Activated CD8-positive, alpha-beta T cell treated with anti-CD3 and anti-CD28 coated beads, Interleukin-2, amount 10 ng/mL, durations not matched to agents 7 days and 5 days (primary cell): Measurements from ENCODE around the gene RNF214. TPM values are rescaled to one million over a fixed set of nuclear protein-coding genes. Genes with fewer than 3 reads are reported as not detected.

Source experiments
- ATAC-seq: fragments of 150-1000 bp; cut with Tn5 transposase; one replicate; pipeline ENCODE4 v1.10.0; 2021; ENCODE audit warnings: moderate library complexity
- CTCF ChIA-PET: fragments of 350-600 bp; sonication (Branson Sonifier 250); formaldehyde crosslinking; loops from one replicate; lab custom pipeline; 2021; ENCODE audit warnings: antibody characterized with exemption; lab: Charles Lee
- POLR2A ChIA-PET: fragments of 350-600 bp; sonication (Branson Sonifier 250); formaldehyde crosslinking; loops from one replicate; lab custom pipeline; 2021; ENCODE audit warnings: antibody characterized with exemption; lab: Charles Lee
- DNase-seq: peaks from one replicate; pipeline ENCODE4 v3.0.0-alpha.2; 2020
- H3K27ac Mint-ChIP-seq: one replicate; pipeline ENCODE4 v1.8.0; 2021; ENCODE audit warnings: mild to moderate bottlenecking, mixed read lengths
- H3K27me3 Mint-ChIP-seq: one replicate; pipeline ENCODE4 v1.8.0; 2021; ENCODE audit warnings: low read depth, mixed read lengths
- H3K36me3 Mint-ChIP-seq: one replicate; pipeline ENCODE4 v1.8.0; 2021; ENCODE audit warnings: low read depth, mixed read lengths
- H3K4me1 Mint-ChIP-seq: one replicate; pipeline ENCODE4 v1.8.0; 2021; ENCODE audit warnings: low read depth, mixed read lengths
- H3K4me3 Mint-ChIP-seq: one replicate; pipeline ENCODE4 v1.8.0; 2021; ENCODE audit warnings: mild to moderate bottlenecking, mixed read lengths
- H3K9me3 Mint-ChIP-seq: one replicate; pipeline ENCODE4 v1.8.0; 2022; ENCODE audit warnings: mixed read lengths; ENCODE audit not compliant: insufficient read depth
- total RNA-seq, 2 experiments: library from RNA; stranded (reverse); gene quantifications; one replicate each; pipeline ENCODE4 v1.2.3, GENCODE V29; 2021

RNF214 gene
- total RNA-seq, 2 experiments from 2014 or later: 19.5 to 21.2 TPM

GRCh38 chr11:117281159-117281558 lies 48.7 kb downstream of the RNF214 start:
- Mint-ChIP-seq H3K27ac (no peak overlapping the region), H3K36me3 (peaks cover 37% of the 10 kb centered on the region), H3K4me1 (peaks cover 11% of the 10 kb centered on the region), H3K27me3 (no peaks in the 10 kb centered on the region), H3K9me3 (no peaks in the 10 kb centered on the region), H3K4me3 (no peak overlapping the region)
- DNase-seq (no peak), ATAC-seq (no peak)
- CTCF ChIA-PET: no interaction called here
- POLR2A ChIA-PET: no interaction called here

- POLR2A ChIA-PET: no interaction called here
- H3K36me3 Mint-ChIP-seq: peaks cover 37% of the 10 kb centered on the region
- H3K27ac Mint-ChIP-seq: no peak overlapping the region
- ATAC-seq (no peak), DNase-seq (no peak)
- H3K4me1 Mint-ChIP-seq: peaks cover 11% of the 10 kb centered on the region
- H3K4me3 Mint-ChIP-seq: no peak overlapping the region
- H3K9me3 Mint-ChIP-seq: no peaks in the 10 kb centered on the region
- CTCF ChIA-PET: no interaction called here
- no peaks in the 10 kb centered on the region for H3K27me3 Mint-ChIP-seq
Observed at GRCh38 chr11:117281869-117282268, 49.4 kb downstream of the RNF214 start.

- no peaks in the 10 kb centered on the region for H3K27me3 Mint-ChIP-seq
- H3K27ac Mint-ChIP-seq: no peak overlapping the region
- POLR2A ChIA-PET: interaction anchor here (0.7 to 0.8 kb wide), 2 partner anchors 50 to 66 kb away, joined by 3 to 4 read pairs; partner anchors contain the start of gene RNF214
- H3K4me3 Mint-ChIP-seq: no peak overlapping the region
- H3K9me3 Mint-ChIP-seq: no peaks in the 10 kb centered on the region
- H3K36me3 Mint-ChIP-seq: peaks cover 37% of the 10 kb centered on the region
- ATAC-seq (no peak), DNase-seq (no peak)
- CTCF ChIA-PET: no interaction called here
- H3K4me1 Mint-ChIP-seq: peaks cover 11% of the 10 kb centered on the region
Observed at GRCh38 chr11:117282956-117283355, 50.5 kb downstream of the RNF214 start.

GRCh38 chr11:117284053-117284452 lies 51.6 kb downstream of the RNF214 start:
- H3K36me3 Mint-ChIP-seq: peaks cover 37% of the 10 kb centered on the region
- H3K4me3 Mint-ChIP-seq: no peak overlapping the region
- H3K27ac Mint-ChIP-seq: no peak overlapping the region
- ChIA-PET CTCF (no interaction called here), POLR2A (interaction anchor here (0.7 kb wide), 1 partner anchor 908 kb away, joined by 3 read pairs; no protein-coding TSS in a partner anchor)
- peaks cover 10% of the 10 kb centered on the region for H3K4me1 Mint-ChIP-seq
- no peaks in the 10 kb centered on the region for H3K9me3 Mint-ChIP-seq
- H3K27me3 Mint-ChIP-seq: no peaks in the 10 kb centered on the region
- DNase-seq: no peak
- no peak for ATAC-seq

GRCh38 chr11:117286588-117286987 lies 54.1 kb downstream of the RNF214 start:
- Mint-ChIP-seq H3K27me3 (no peaks in the 10 kb centered on the region), H3K9me3 (no peaks in the 10 kb centered on the region), H3K4me3 (no peak overlapping the region), H3K27ac (no peak overlapping the region), H3K4me1 (no peaks in the 10 kb centered on the region), H3K36me3 (peaks cover 27% of the 10 kb centered on the region)
- ChIA-PET POLR2A (no interaction called here), CTCF (interaction anchor here (1.5 to 1.6 kb wide), 2 partner anchors 60 to 335 kb away, joined by 4 to 5 read pairs; no protein-coding TSS in a partner anchor)
- DNase-seq: no peak
- ATAC-seq: no peak

GRCh38 chr11:117287668-117288067 lies 55.2 kb downstream of the RNF214 start:
- Mint-ChIP-seq H3K4me1 (no peaks in the 10 kb centered on the region), H3K4me3 (no peak overlapping the region), H3K9me3 (no peaks in the 10 kb centered on the region), H3K27me3 (no peaks in the 10 kb centered on the region), H3K27ac (no peak overlapping the region), H3K36me3 (peaks cover 16% of the 10 kb centered on the region)
- ATAC-seq (no peak), DNase-seq (no peak)
- CTCF ChIA-PET: no interaction called here
- POLR2A ChIA-PET: no interaction called here

- ATAC-seq (no peak), DNase-seq (no peak)
- no peaks in the 10 kb centered on the region for H3K9me3 Mint-ChIP-seq
- H3K4me3 Mint-ChIP-seq: no peak overlapping the region
- ChIA-PET CTCF (no interaction called here), POLR2A (no interaction called here)
- no peak overlapping the region for H3K27ac Mint-ChIP-seq
- no peaks in the 10 kb centered on the region for H3K4me1 Mint-ChIP-seq
- no peaks in the 10 kb centered on the region for H3K27me3 Mint-ChIP-seq
- peaks cover 3% of the 10 kb centered on the region for H3K36me3 Mint-ChIP-seq
Observed at GRCh38 chr11:117289795-117290194, 57.3 kb downstream of the RNF214 start.

- POLR2A ChIA-PET: no interaction called here
- CTCF ChIA-PET: no interaction called here
- Mint-ChIP-seq H3K4me1 (no peaks in the 10 kb centered on the region), H3K9me3 (no peaks in the 10 kb centered on the region), H3K4me3 (no peak within 1 kb of the TSS), H3K27me3 (no peaks in the 10 kb centered on the region), H3K36me3 (no peaks in the 10 kb centered on the region), H3K27ac (no peak within 1 kb of the TSS)
- DNase-seq (no peak), ATAC-seq (no peak)
Observed at GRCh38 chr11:117290809-117291396, 58.4 kb downstream of the RNF214 start, which contains the start of gene BACE1-AS. BACE1-AS (plus strand) TSS chr11:117291346.

GRCh38 chr11:117292616-117293015 lies 60.1 kb downstream of the RNF214 start:
- POLR2A ChIA-PET: no interaction called here
- Mint-ChIP-seq H3K27me3 (no peaks in the 10 kb centered on the region), H3K27ac (no peak overlapping the region), H3K4me1 (no peaks in the 10 kb centered on the region), H3K9me3 (no peaks in the 10 kb centered on the region), H3K4me3 (no peak overlapping the region), H3K36me3 (no peaks in the 10 kb centered on the region)
- CTCF ChIA-PET: no interaction called here
- ATAC-seq (no peak), DNase-seq (no peak)

- Mint-ChIP-seq H3K36me3 (no peaks in the 10 kb centered on the region), H3K9me3 (no peaks in the 10 kb centered on the region), H3K27me3 (no peaks in the 10 kb centered on the region), H3K4me1 (no peaks in the 10 kb centered on the region), H3K27ac (no peak overlapping the region), H3K4me3 (no peak overlapping the region)
- ATAC-seq (no peak), DNase-seq (no peak)
- POLR2A ChIA-PET: interaction anchor here (0.7 kb wide), 1 partner anchor 31 kb away, joined by 6 read pairs; no protein-coding TSS in a partner anchor
- CTCF ChIA-PET: no interaction called here
Observed at GRCh38 chr11:117295438-117296137, 63.1 kb downstream of the RNF214 start.

- DNase-seq (no peak), ATAC-seq (no peak)
- Mint-ChIP-seq H3K27ac (no peak overlapping the region), H3K36me3 (no peaks in the 10 kb centered on the region), H3K4me1 (no peaks in the 10 kb centered on the region), H3K27me3 (no peaks in the 10 kb centered on the region), H3K9me3 (no peaks in the 10 kb centered on the region), H3K4me3 (no peak overlapping the region)
- ChIA-PET POLR2A (no interaction called here), CTCF (no interaction called here)
Observed at GRCh38 chr11:117296881-117297280, 64.4 kb downstream of the RNF214 start.

GRCh38 chr11:117298195-117298594 lies 65.7 kb downstream of the RNF214 start:
- DNase-seq (no peak), ATAC-seq (no peak)
- Mint-ChIP-seq H3K27ac (no peak overlapping the region), H3K27me3 (no peaks in the 10 kb centered on the region), H3K36me3 (no peaks in the 10 kb centered on the region), H3K4me1 (no peaks in the 10 kb centered on the region), H3K4me3 (no peak overlapping the region), H3K9me3 (no peaks in the 10 kb centered on the region)
- ChIA-PET CTCF (no interaction called here), POLR2A (no interaction called here)
